Duodenal mucosa (tissue), 2 donors: ENCODE measurements around the gene MICAL3.

Experiments used
- H3K27ac ChIP-seq: one replicate; pipeline ENCODE4 v1.7.0; 2013; ENCODE audit warnings: low read depth, low read length
- H3K27me3 ChIP-seq, 2 donors: one replicate each; pipeline ENCODE4 v1.7.0; 2013; ENCODE audit warnings: low read length in 2 of 2, control low read depth in 1 of 2; ENCODE audit not compliant: insufficient read depth in 2 of 2, control insufficient read depth in 1 of 2
- H3K36me3 ChIP-seq, 2 donors: one replicate each; pipeline ENCODE4 v1.7.0; 2013; ENCODE audit warnings: low read length in 2 of 2, control low read depth in 1 of 2; ENCODE audit not compliant: insufficient read depth in 2 of 2, control insufficient read depth in 1 of 2
- H3K4me1 ChIP-seq, 2 donors: one replicate each; pipeline ENCODE4 v1.7.0; 2013; ENCODE audit warnings: low read length in 2 of 2, control low read depth in 1 of 2; ENCODE audit not compliant: insufficient read depth in 2 of 2, control insufficient read depth in 1 of 2
- H3K4me3 ChIP-seq, 2 donors: one replicate each; pipeline ENCODE4 v1.7.0; 2013; ENCODE audit warnings: low read length in 2 of 2, low read depth in 1 of 2
- H3K9ac ChIP-seq, 2 donors: one replicate each; pipeline ENCODE4 v1.7.0; 2013; ENCODE audit warnings: low read length in 2 of 2, low read depth in 1 of 2
- H3K9me3 ChIP-seq, 2 donors: one replicate each; pipeline ENCODE4 v1.7.0; 2013; ENCODE audit warnings: low read length in 2 of 2, control low read depth in 1 of 2; ENCODE audit not compliant: control insufficient read depth in 1 of 2

Gene MICAL3

GRCh38 chr22:17806437-17806836 is 217.9 kb downstream of the MICAL3 start:
- Histone ChIP-seq H3K4me1 (peaks cover 0 to 15% of the 10 kb centered on the region in 2 donors), H3K36me3 (peaks cover 3 to 46% of the 10 kb centered on the region in 2 donors), H3K4me3 (no peak overlapping the region), H3K9ac (no peak overlapping the region), H3K27ac (no peak overlapping the region), H3K27me3 (no peaks in the 10 kb centered on the region), H3K9me3 (no peaks in the 10 kb centered on the region)

- Histone ChIP-seq H3K27me3 (no peaks in the 10 kb centered on the region), H3K9me3 (no peaks in the 10 kb centered on the region), H3K4me1 (peaks cover 9 to 15% of the 10 kb centered on the region in 2 donors), H3K4me3 (no peak overlapping the region), H3K27ac (no peak overlapping the region), H3K36me3 (peaks cover 3 to 46% of the 10 kb centered on the region in 2 donors), H3K9ac (no peak overlapping the region)
Measured at GRCh38 chr22:17804331-17805080, 219.9 kb downstream of the MICAL3 start.

DNA sequence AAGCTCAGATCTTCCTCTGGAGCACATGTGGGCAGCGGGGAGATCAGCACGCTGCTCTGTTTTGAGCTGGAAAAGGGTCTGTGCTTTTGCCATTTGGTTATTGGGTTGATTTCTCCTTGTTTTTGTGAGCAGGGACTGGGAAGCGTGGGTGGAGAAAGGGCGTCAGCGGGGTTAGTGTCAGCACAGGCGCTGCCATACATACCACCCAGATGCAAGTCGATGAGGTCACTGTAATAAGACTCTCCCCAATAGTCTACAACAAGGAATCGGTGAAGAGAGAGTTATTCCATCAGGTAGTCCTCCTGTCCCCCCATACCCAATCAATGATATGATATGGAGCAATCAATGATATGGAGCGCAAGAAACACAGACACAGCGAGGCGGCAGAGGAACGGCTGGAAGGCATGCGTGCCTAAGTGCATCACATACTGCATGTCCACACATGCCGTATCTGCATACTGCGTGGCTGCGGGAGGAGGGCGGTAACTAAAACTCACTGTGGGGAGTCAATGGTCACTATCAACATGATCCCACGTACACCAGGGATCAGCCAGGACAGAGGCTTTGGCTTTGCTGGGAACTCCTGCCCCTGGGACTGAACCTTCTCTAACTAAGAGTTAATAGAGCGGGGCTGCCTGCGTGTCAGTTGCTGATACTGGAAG is 220.6 kb downstream of the MICAL3 start:
- Histone ChIP-seq H3K4me3 (no peak overlapping the region), H3K36me3 (peaks cover under 1 to 40% of the 10 kb centered on the region in 2 donors), H3K9ac (no peak overlapping the region), H3K27ac (no peak overlapping the region), H3K4me1 (peaks cover 9 to 13% of the 10 kb centered on the region in 2 donors), H3K9me3 (no peaks in the 10 kb centered on the region), H3K27me3 (no peaks in the 10 kb centered on the region)

- Histone ChIP-seq H3K4me3 (no peak overlapping the region), H3K4me1 (peaks cover 9 to 11% of the 10 kb centered on the region in 2 donors), H3K27me3 (no peaks in the 10 kb centered on the region), H3K9me3 (no peaks in the 10 kb centered on the region), H3K9ac (no peak overlapping the region), H3K36me3 (peaks cover 0 to 34% of the 10 kb centered on the region in 2 donors), H3K27ac (no peak overlapping the region)
Measured at GRCh38 chr22:17802822-17803221, 221.5 kb downstream of the MICAL3 start.

- Histone ChIP-seq H3K36me3 (peaks cover 0 to 31% of the 10 kb centered on the region in 2 donors), H3K27me3 (no peaks in the 10 kb centered on the region), H3K9me3 (no peaks in the 10 kb centered on the region), H3K4me1 (peaks cover 9 to 11% of the 10 kb centered on the region in 2 donors), H3K27ac (no peak overlapping the region), H3K9ac (no peak overlapping the region), H3K4me3 (no peak overlapping the region)
Measured at GRCh38 chr22:17802411-17802810, 221.9 kb downstream of the MICAL3 start.

- H3K27me3 ChIP-seq: no peaks in the 10 kb centered on the region
- H3K27ac ChIP-seq: no peak overlapping the region
- no peak overlapping the region for H3K9ac ChIP-seq
- H3K36me3 ChIP-seq: peaks cover 0 to 4% of the 10 kb centered on the region in 2 donors
- peaks cover 9 to 11% of the 10 kb centered on the region in 2 donors for H3K4me1 ChIP-seq
- no peak overlapping the region for H3K4me3 ChIP-seq
- no peaks in the 10 kb centered on the region for H3K9me3 ChIP-seq
Measured at GRCh38 chr22:17797721-17798559, 226.4 kb downstream of the MICAL3 start.

GRCh38 chr22:17796695-17797094 is 227.7 kb downstream of the MICAL3 start:
- Histone ChIP-seq H3K27me3 (no peaks in the 10 kb centered on the region), H3K4me3 (no peak overlapping the region), H3K36me3 (peaks cover 0 to 11% of the 10 kb centered on the region in 2 donors), H3K4me1 (peaks cover 9 to 11% of the 10 kb centered on the region in 2 donors), H3K27ac (no peak overlapping the region), H3K9ac (no peak overlapping the region), H3K9me3 (no peaks in the 10 kb centered on the region)

DNA sequence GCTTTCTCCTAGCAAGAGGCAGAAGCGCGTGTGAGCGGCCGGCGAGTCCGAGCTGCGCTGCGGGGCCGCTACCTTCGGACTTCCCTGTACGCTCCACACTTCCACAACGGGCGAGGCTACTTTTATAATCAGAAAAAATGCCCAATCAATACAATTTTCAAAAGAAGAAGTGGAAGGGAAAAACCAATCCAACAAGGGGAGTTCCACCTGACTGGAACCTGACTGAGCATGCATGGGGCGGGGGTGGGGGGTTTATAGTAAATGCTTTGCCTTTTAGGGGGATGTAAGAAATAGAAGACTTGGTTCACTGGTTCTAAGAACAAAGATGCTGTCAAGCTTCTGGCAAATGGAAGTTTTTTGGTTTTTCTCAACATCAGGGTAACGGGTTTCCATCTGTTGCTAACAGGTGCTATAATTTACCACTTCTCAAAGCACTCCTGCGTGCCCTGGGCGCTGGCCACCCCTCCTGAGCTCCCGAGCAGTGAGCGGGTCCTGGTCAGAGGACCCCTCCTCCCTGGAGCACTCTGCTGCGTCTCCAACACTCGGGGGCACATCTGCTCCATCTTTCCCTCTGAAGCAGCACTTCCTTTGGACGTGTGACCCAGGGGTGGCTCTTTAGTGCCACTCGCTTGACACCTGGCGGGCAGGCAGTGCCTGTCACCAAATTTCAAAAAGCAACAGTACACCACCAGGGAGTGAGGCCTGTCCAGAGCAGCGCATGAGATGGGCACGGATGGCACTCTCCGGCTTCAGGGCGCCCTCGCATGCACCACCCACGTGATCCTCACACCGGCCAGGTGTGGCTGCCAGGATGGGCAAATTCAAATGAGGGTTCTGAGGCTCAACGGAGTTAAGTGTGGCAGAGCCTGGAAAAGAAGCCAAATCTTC is 228.5 kb downstream of the MICAL3 start:
- Histone ChIP-seq H3K27me3 (no peaks in the 10 kb centered on the region), H3K9me3 (no peaks in the 10 kb centered on the region), H3K4me3 (no peak overlapping the region), H3K9ac (no peak overlapping the region), H3K4me1 (peaks cover 9 to 11% of the 10 kb centered on the region in 2 donors), H3K27ac (no peak overlapping the region), H3K36me3 (peaks cover 2 to 18% of the 10 kb centered on the region in 2 donors)

- Histone ChIP-seq H3K4me3 (no peak overlapping the region), H3K9me3 (no peaks in the 10 kb centered on the region), H3K27ac (no peak overlapping the region), H3K36me3 (peaks cover 8 to 28% of the 10 kb centered on the region in 2 donors), H3K4me1 (peaks cover 0 to 1% of the 10 kb centered on the region in 2 donors), H3K9ac (no peak overlapping the region), H3K27me3 (no peaks in the 10 kb centered on the region)
Measured at GRCh38 chr22:17794726-17795542, 229.4 kb downstream of the MICAL3 start.
